Activated CD4-positive, alpha-beta T cell treated with anti-CD3 and anti-CD28 coated beads for 24 hours (primary cell): Measurements from ENCODE around the gene ZNF511.

Experiments used
- DNase-seq, 2 donors: peaks; one replicate each; pipeline ENCODE4 v3.0.0-alpha.2; 2020; ENCODE audit warnings: low read depth in 2 of 2

Gene ZNF511

GRCh38 chr10:133353202-133353959 lies 44.7 kb downstream of the ZNF511 start:
- DNase-seq, result no peak

- no peak for DNase-seq
Measured at GRCh38 chr10:133353988-133354605, 45.4 kb downstream of the ZNF511 start.

- DNase-seq, result no peak
Measured at GRCh38 chr10:133354672-133355240, 46.0 kb downstream of the ZNF511 start.

GRCh38 chr10:133355266-133355665 lies 46.6 kb downstream of the ZNF511 start:
- DNase-seq, result no peak

DNA sequence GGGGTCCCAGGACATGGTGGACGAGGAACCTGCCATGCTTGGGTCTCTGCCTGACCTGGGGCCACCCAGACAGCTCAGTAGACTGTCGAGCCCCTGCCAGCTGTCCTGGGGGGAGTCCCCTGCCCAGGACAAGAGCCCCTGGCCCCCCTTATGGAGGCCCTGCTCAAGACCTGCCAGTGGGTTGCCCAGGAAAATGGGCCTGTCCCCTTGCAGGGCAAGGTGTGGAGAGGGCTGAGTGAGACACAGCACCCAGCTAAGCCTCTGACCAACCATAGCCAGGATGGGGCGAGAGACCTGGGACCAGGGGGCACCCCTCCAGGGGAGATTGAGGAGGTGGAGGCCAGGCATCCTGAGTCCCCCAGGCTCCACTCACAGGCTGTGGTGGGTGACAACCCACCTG lies 47.3 kb downstream of the ZNF511 start:
- DNase-seq, result no peak

GRCh38 chr10:133356549-133357284 lies 48.0 kb downstream of the ZNF511 start:
- DNase-seq, result no peak

DNA sequence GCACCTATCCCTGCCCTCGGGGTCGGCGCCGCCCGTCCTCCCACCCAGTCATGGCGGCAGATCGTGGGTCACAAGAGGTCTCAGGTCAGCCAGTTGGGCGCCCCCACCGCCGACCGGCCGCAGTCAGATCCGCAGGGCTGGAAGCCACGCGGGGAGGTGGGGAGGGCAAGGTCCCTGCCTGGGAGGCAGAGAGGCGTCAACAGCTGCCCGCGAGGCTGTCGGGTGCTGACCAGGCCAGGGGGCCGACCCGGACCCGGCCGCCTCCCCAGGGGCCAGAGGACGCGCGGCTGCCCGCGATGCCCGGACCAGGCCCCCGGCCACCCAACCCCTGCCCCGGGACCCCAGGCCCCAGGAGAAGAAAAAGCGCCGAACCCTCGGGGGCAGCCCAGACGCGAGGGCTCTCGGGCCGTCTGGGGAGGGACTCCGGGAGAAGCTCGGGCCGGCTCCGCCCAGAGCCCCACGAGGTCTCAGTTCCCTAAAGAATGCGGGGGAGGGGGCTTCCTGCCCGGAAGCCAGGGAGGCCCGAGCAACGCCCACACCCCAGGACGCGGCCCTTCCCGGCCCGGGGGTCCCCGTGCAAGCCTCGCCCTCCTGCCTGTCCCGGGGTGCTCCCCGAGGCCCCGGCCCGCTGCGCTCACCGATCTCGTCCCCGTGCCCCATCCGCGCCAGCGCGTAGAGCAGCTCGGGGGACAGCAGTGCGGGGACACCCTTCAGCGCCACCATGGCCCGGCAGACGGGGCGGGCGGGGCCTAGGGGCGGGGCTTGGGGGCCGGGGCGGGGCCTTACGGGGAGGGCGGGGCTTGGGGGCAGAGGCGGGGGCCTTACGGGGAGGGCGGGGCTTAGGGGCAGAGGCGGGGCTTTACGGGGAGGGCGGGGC lies 48.8 kb downstream of the ZNF511 start, which contains the start of gene FUOM:
Gene FUOM (minus strand): TSS at position 735 of the 877 bp plus-strand sequence. CDS start 12 bp downstream, at position 723.
- DNase-seq, result peak; percentile 58 to 59

DNA sequence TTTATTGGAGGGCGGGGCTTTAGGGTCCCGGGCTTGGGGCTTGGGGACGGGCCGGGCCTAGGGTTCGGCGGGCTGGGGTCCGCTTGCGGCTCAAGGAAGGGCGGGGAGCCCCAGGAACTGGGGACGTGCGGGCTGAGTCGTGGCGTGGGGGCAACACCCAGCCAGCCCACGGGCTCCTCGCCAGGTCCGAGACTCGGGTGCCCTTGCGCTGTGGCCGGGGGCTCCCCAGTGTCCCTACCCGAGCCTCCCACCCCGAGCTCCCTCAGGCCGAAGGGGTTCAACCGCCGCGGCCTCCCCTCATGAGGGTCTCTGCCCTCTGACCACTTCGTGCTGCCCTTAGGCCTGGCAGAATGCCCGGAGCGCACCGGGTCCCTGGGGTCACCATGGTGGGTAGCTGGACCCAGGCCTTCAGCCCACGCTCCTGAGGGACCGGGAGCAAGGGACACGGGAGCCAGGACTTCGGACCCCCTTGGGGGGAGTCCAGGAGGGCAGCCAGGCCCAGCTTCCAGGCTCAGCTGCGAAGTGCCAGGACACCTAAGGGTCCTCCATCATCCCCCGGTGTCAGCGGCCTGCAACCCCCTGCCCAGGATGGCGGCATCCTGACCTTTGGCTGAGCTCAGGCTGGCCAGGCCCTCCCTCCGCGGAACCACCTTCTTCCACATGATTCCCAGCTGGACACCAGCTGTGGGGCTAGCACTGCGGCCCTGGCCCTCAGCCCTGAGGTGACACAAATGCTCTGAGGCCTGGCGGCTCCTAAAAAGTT lies 49.6 kb downstream of the ZNF511 start:
- DNase-seq, result no peak

GRCh38 chr10:133358925-133359310 lies 50.2 kb downstream of the ZNF511 start:
- no peak for DNase-seq

GRCh38 chr10:133359554-133359971 lies 50.8 kb downstream of the ZNF511 start:
- DNase-seq, result no peak

DNA sequence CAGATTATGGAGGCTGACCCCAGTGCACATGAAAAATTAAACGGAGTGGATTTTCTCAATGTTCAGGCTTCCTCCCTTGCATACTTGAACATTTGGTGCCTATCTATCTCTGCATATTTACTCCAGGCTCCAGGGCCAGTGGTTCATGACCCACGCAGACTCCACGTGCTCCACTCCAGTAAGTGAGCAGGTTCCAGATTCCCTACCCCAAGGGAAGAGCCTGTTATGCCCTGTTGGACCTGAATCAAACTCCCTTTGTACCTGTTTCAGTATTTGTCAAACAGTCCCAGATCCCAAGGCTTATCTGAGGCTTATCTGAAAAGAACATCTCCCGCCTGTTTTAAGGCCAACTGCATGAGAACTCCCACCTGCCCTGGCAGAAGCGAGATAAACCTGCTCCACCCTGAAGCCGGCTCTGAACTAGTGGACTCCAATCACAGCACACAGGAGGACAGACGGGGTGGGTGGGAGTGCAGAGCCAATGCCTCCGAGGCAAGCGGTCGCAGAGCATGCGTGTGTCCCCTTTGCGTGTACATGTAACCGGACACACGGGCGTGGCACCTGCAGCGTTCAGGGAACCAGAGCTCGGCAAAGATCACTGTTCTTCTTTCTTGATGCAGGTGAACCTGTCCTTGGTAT lies 51.4 kb downstream of the ZNF511 start:
- no peak for DNase-seq

DNA sequence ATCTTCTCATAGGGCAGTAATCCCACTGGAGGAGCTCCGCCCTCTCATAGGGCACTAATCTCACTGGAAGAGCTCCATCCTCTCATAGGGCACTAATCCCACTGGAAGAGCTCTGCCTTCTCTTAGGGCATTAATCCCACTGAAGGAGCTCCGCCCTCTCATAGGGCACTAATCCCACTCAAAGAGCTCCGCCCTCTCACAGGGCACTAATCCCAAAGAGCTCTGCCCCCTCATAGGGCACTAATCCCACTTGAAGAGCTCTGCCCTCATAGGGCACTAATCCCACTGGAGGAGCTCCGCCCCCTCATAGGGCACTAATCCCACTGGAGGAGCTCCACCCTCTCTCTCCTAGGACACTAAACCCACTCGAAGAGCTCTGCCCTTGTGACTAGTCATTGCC lies 52.5 kb downstream of the ZNF511 start:
- DNase-seq, result no peak

DNA sequence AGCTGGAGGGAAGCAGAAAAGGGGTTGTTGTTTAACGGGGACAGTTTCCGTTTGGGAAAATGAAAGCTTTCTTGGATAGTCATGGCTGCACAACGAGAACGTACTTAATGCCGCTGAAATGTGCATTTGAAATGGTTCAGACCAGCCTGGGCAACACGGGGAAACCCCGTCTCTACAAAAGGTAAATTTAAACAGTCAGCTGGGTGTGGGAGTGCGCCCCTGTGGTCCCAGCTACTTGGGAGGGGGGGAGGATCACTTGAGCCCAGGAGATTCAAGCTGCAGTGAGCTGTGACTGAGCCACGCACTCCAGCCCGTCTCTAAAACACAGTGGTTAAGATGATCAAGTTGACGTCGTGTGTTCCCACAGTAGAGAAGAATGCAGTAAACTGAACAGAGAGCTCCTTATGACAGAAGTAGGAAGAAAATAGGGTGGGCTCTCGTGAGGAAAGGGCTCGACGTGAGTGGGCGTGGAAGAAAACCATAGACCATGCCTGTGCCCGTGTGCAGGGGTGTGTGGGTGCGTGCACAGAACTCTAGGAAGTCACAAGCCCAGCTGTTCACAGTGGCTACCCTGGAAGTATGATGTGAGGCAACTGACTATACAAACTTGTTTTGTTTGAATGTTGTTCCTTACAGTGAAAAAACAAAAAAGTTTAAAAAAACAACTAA lies 53.2 kb downstream of the ZNF511 start:
- DNase-seq, result no peak
